HG02852 (cell line): ENCODE data around the gene MIGA1.

Source experiments
- ATAC-seq: cut with Tn5 transposase; IDR thresholded peaks from one replicate; pipeline ENCODE4 v1.9.1; 2021; ENCODE audit warnings: mild to moderate bottlenecking, moderate library complexity; ENCODE audit not compliant: unreplicated experiment

MIGA1 gene

DNA sequence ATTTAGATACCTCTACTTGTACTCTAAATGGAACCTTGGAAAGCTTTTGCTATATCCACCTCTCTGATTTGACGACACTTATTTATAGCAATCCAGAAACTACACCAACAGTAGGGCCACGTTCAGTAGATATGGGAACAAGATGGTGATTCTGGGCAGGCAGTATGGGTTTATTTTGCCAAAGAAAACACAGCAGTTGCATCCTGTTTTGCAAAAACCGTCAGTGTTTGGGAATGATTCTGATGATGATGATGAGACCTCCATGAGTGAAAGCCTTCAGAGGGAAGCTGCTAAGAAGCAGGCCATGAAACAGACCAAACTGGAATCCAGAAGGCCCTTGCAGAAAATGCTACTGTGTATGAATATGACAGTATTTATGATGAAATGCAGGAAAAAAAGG, 67.5 kb downstream of the MIGA1 start:
- ATAC-seq = no peak

DNA sequence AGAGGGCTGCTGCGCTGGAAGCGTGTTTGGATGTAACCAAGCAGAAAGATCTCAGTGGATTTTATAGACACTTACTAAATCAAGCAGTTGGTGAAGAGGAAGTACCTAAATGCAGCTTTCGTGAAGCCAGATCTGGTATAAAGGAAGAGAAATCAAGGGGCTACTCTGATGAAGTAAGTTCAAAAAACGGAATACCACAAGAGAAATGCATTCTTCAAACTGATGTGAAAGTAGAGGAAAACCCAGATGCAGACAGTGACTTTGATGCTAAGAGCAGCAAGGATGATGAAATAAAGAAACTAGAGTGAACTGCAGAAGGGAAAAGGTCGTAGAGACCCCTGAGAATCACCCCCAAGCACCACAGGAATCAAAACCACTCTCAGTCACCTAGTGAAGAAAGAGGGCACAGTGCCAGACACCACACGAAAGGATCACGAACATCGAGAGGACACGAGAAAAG, 68.2 kb downstream of the MIGA1 start:
- no peak for ATAC-seq

- no peak for ATAC-seq
Observed at GRCh38 chr1:77850082-77850481, 70.6 kb downstream of the MIGA1 start.

DNA sequence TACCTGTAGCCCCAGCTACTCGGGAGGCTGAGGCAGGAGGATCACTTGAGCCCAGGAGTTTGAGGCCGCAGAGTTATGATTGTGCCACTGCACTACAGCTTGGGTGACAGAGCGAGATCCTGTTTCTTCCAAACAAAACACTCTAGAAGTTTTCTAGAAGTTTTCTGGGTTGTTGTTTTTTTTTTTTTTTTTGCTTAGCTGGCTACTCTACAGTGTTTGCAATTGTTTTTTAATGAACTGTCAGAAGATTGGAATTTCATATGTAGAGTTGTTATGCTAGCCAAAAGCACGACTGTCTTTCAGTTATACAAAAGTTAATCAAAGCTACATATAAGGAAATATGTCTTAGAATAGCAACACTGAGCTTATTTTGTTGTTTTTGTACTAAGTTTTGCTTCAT, 78.1 kb downstream of the MIGA1 start:
- no peak for ATAC-seq

- ATAC-seq = no peak
Observed at GRCh38 chr1:77858725-77859124, 79.3 kb downstream of the MIGA1 start.

GRCh38 chr1:77859248-77859647, 79.8 kb downstream of the MIGA1 start:
- ATAC-seq = no peak

- ATAC-seq = no peak
Observed at GRCh38 chr1:77866296-77866695, 86.8 kb downstream of the MIGA1 start.

GRCh38 chr1:77872645-77873044, 93.2 kb downstream of the MIGA1 start:
- ATAC-seq = no peak

GRCh38 chr1:77873461-77873860, 94.0 kb downstream of the MIGA1 start:
- ATAC-seq = no peak

GRCh38 chr1:77874804-77875445, 95.5 kb downstream of the MIGA1 start:
- no peak for ATAC-seq

- no peak for ATAC-seq
Observed at GRCh38 chr1:77876884-77877283, 97.4 kb downstream of the MIGA1 start.

- ATAC-seq = no peak
Observed at GRCh38 chr1:77881061-77881460, 101.6 kb downstream of the MIGA1 start.

DNA sequence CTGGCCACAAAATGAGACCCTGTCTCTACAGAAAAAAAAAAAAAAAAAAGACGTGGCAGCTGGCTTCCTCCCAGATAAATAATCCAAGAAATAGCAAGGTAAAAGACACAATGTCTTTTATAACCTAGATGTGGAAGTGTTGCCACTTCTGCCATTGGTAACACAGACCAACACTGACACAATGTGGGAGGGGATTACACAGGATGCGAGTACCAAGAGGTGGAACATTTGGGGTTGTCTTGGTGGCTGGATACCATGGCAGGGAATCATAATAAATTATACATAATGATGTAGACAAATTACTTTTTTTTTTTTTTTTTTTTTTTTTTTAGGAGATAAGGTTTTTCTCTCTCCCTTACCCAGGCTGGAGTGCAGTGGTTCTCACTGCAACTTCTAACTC, 103.0 kb downstream of the MIGA1 start:
- ATAC-seq = no peak

DNA sequence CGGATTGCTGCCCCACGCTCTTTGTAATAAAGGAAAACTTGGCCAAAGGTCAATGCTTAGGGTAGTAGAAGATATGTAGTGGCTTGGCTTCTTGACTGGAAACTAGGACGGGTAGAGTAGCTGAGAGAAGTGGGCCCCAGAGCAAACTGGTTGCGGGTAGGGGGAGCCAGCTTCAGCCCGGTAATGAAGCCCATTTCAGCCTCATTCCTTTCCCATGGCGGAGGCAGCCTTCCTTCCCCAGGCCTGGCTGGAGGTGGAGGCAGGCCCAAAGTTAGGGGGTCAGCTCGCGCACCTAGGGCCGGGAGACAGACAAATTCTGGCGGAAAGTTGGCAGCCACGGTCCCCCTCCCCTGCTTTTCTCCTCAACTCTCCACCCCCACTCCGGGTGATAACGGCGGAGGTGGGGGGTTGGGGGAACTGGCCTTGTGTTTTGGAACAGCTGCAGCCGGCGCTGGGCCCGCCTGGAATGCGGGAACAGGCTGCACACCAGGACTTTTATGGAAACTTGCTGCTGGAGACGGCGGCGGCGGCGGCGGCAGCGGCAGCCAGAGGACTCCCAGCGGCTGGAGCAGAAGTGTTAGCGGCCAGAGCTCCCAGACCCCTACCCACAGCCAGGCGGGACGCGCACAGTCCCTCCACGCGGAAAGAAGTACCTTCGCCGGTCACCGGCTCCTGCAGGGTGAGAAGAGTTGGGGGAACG, 108.8 kb downstream of the MIGA1 start, which contains the start of gene NEXN:
Gene NEXN (plus strand): TSS at position 544 of the 700 bp plus-strand sequence. CDS start 27,483 bp downstream, outside the sequence.
- ATAC-seq = peak; percentile 25

DNA sequence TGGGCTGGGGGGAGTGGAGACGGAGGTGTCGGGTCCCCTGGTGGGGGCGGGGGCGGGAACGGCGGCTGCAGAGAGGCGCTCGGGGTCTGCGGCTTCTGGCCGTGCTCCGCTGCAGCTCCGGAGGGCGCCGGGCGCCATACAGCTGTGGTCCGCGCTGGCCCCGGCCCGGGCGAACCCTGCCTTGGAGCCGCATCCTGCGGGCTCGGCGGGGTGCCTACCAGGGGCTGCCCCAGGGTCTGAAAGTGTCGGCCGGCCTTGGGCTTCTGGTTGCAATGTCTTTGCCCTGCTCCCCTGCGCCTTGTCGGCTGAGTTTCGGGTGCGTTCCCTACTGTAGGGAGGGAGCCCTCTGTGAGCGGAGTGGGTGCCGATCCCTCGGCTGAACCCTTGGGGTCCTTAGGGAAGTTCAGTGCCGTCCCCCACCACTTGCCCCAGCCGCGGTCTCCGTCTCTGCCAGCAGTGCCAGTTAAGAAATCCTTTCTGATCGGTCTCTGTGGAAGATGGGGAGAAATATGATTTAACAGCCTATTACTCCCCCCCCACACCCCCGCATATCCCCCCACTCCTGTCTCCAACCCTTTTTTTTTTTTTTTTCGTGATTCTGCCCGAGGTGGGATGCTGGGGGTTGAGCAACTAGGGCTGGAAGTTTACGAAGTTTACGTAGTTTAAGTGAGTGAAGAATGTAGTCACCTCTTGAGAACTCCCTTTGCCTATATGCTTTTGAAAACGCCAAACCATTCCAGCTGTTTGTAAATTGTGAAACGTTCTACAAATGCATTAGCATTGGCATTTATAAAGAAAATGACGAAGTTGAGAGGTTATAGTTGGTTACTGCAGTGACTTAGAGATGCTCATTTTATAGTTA, 109.6 kb downstream of the MIGA1 start:
- peak; percentile 60 for ATAC-seq

- no peak for ATAC-seq
Observed at GRCh38 chr1:77889671-77890070, 110.2 kb downstream of the MIGA1 start.

GRCh38 chr1:77891200-77891599, 111.8 kb downstream of the MIGA1 start:
- ATAC-seq = no peak

- ATAC-seq = no peak
Observed at GRCh38 chr1:77899647-77900320, 120.3 kb downstream of the MIGA1 start.

- ATAC-seq = no peak
Observed at GRCh38 chr1:77900687-77901293, 121.3 kb downstream of the MIGA1 start.

GRCh38 chr1:77905603-77906002, 126.2 kb downstream of the MIGA1 start:
- ATAC-seq = no peak
